A549 (cell line): ENCODE data around the gene SNRK. TPM values are rescaled to one million over a fixed set of nuclear protein-coding genes. Genes with fewer than 3 reads are reported as not detected.

Experiments
- ATAC-seq, 2 experiments: fragments of 200-7000 bp in 1 of 2; fragments of >200 bp in 1 of 2; cut with Nextera tagmentation in 1 of 2; cut with Tn5 transposase in 1 of 2; 3 replicates each; pipeline versions ENCODE4 v1.8.0 to v1.9.1; 2018 to 2020; ENCODE audit warnings: mild to moderate bottlenecking in 1 of 2, moderate library complexity in 1 of 2
- CTCF ChIA-PET: fragments of 300-600 bp; sonication (Branson Sonifier 250); formaldehyde crosslinking; extraction: SDS; loops from one replicate; lab custom pipeline; 2021; ENCODE audit warnings: antibody characterized with exemption, inconsistent platforms; lab: Yijun Ruan, JAX
- POLR2A ChIA-PET: fragments of 350-600 bp; formaldehyde crosslinking; extraction: SDS; loops from one replicate; lab custom pipeline; 2021; ENCODE audit warnings: antibody characterized with exemption, inconsistent platforms; lab: Yijun Ruan, JAX
- DNase-seq, 2 experiments: peaks; one replicate each; pipeline versions ENCODE4 v3.0.0 to v3.0.0-alpha.2; 2011 to 2016; ENCODE audit warnings: low read depth in 1 of 2, low spot score in 1 of 2
- FAIRE-seq: peaks from 2 replicates; lab custom pipeline; 2011; peaks lifted over from hg19 to GRCh38; lab: Jason Lieb, UNC
- H3K27ac ChIP-seq, 2 experiments: fragments of >200 bp; sonication (Bioruptor Twin); formaldehyde crosslinking; 3 replicates each; pipeline ENCODE4 v1.5.1; 2016 to 2017
- H3K4me1 ChIP-seq: fragments of >200 bp; sonication (Bioruptor Twin); formaldehyde crosslinking; 3 replicates; pipeline ENCODE4 v1.6.1; 2016
- H3K4me2 ChIP-seq: fragments of >200 bp; sonication (Bioruptor Twin); formaldehyde crosslinking; 3 replicates; pipeline ENCODE4 v1.6.1; 2016
- H3K4me3 ChIP-seq: fragments of >200 bp; sonication (Bioruptor Twin); formaldehyde crosslinking; 3 replicates; pipeline ENCODE4 v1.5.1; 2016
- H3K9me3 ChIP-seq: fragments of >200 bp; sonication (Bioruptor Twin); formaldehyde crosslinking; 3 replicates; pipeline ENCODE4 v1.6.1; 2016
- BCL3 ChIP-seq: fragments of >200 bp; sonication (Bioruptor Twin); formaldehyde crosslinking; IDR thresholded peaks from 3 replicates; pipeline ENCODE4 v1.6.1; 2016
- BHLHE40 ChIP-seq: IDR thresholded peaks from 2 replicates; pipeline ENCODE4 v1.6.1; 2012; ENCODE audit warnings: low read depth, low read length, inconsistent platforms
- CBX2 ChIP-seq: fragments of 200-600 bp; sonication (generic); IDR thresholded peaks from 2 replicates; pipeline ENCODE4 v1.6.1; 2016; ENCODE audit warnings: low read depth, mild to moderate bottlenecking, borderline replicate concordance
- CBX8 ChIP-seq: fragments of 200-600 bp; sonication (generic); IDR thresholded peaks from 2 replicates; pipeline ENCODE4 v1.6.1; 2016
- E2F6 ChIP-seq: IDR thresholded peaks from 2 replicates; pipeline ENCODE4 v1.6.1; 2012; ENCODE audit warnings: low read depth, borderline replicate concordance
- ESRRA ChIP-seq: fragments of 150-350 bp; IDR thresholded peaks from 2 replicates; pipeline ENCODE4 v1.6.1; 2014; ENCODE audit warnings: mild to moderate bottlenecking, low read length, borderline replicate concordance
- FOSB ChIP-seq: fragments of 250-450 bp; sonication (Bioruptor Pico); IDR thresholded peaks from 2 replicates; pipeline ENCODE4 v1.5.0; 2020; ENCODE audit warnings: mild to moderate bottlenecking, moderate library complexity
- HEYL ChIP-seq: fragments of 250-450 bp; sonication (Bioruptor Pico); IDR thresholded peaks from 2 replicates; pipeline ENCODE4 v1.8.0; 2021; ENCODE audit warnings: mild to moderate bottlenecking, moderate library complexity
- HOXB13 ChIP-seq: fragments of 250-450 bp; sonication (Bioruptor Pico); IDR thresholded peaks from 2 replicates; pipeline ENCODE4 v1.5.0; 2020; ENCODE audit warnings: low read depth, mild to moderate bottlenecking, moderate library complexity
- KDM1A ChIP-seq: fragments of 200-600 bp; sonication (generic); IDR thresholded peaks from 2 replicates; pipeline ENCODE4 v1.6.1; 2016; ENCODE audit warnings: low read depth, mild to moderate bottlenecking
- MAX ChIP-seq: IDR thresholded peaks from 2 replicates; pipeline ENCODE4 v1.6.1; 2012
- MYC ChIP-seq: IDR thresholded peaks from 2 replicates; pipeline ENCODE4 v1.6.1; 2012; ENCODE audit warnings: mild to moderate bottlenecking, inconsistent platforms, low read length, improper control_type of control experiment, borderline replicate concordance
- NFE2L2 ChIP-seq: fragments of 150-350 bp; conservative IDR thresholded peaks from 2 replicates; pipeline ENCODE4 v1.6.1; 2014; ENCODE audit warnings: low read length
- NPAS2 ChIP-seq: fragments of 250-450 bp; sonication (Bioruptor Pico); IDR thresholded peaks from 2 replicates; pipeline ENCODE4 v1.8.0; 2022; ENCODE audit warnings: mild to moderate bottlenecking, moderate library complexity, borderline replicate concordance
- PHF8 ChIP-seq: fragments of 200-600 bp; sonication (generic); IDR thresholded peaks from 2 replicates; pipeline ENCODE4 v1.6.1; 2016; ENCODE audit warnings: low read depth, mild to moderate bottlenecking, antibody characterized with exemption, moderate library complexity, borderline replicate concordance
- POLR2A ChIP-seq: IDR thresholded peaks from 2 replicates; pipeline ENCODE4 v1.6.1; 2012; ENCODE audit warnings: mild to moderate bottlenecking, low read length
- RAD21 ChIP-seq, 2 experiments: fragments of >200 bp in 1 of 2; sonication (Bioruptor Twin) in 1 of 2; formaldehyde crosslinking in 1 of 2; IDR thresholded peaks in 1 of 2; conservative IDR thresholded peaks in 1 of 2; 2 replicates in 1 of 2; 3 replicates in 1 of 2; pipeline ENCODE4 v1.6.1; 2012 to 2018; ENCODE audit warnings: inconsistent platforms in 1 of 2
- SMC3 ChIP-seq: fragments of >200 bp; sonication (Bioruptor Twin); formaldehyde crosslinking; IDR thresholded peaks from 3 replicates; pipeline ENCODE4 v1.6.1; 2018; ENCODE audit warnings: inconsistent platforms
- SREBF2 ChIP-seq: fragments of 450-650 bp; IDR thresholded peaks from 2 replicates; pipeline ENCODE4 v1.6.1; 2014; ENCODE audit warnings: mild to moderate bottlenecking, moderate library complexity
- TFCP2L1 ChIP-seq: fragments of 250-450 bp; sonication (Bioruptor Pico); IDR thresholded peaks from 2 replicates; pipeline ENCODE4 v1.5.0; 2021; ENCODE audit warnings: mild to moderate bottlenecking
- TP53 ChIP-seq: fragments of 250-450 bp; sonication (Bioruptor Pico); IDR thresholded peaks from 2 replicates; pipeline ENCODE4 v1.5.0; 2021; ENCODE audit warnings: mild to moderate bottlenecking, moderate library complexity
- ZC3H11A ChIP-seq: fragments of 450-650 bp; IDR thresholded peaks from 2 replicates; pipeline ENCODE4 v1.6.1; 2014; ENCODE audit warnings: antibody characterized with exemption, mild to moderate bottlenecking
- ZFP36 ChIP-seq: fragments of 450-650 bp; IDR thresholded peaks from 2 replicates; pipeline ENCODE4 v1.6.1; 2014; ENCODE audit warnings: borderline replicate concordance; ENCODE audit not compliant: partially characterized antibody
- WGBS: methylation state at CpG from one replicate; pipeline ENCODE4 v1.1.6; 2017; ENCODE audit errors: missing lambda C conversion rate; 5-methylcytosine and 5-hydroxymethylcytosine counted together
- polyA plus RNA-seq, 4 experiments: library from polyadenylated mRNA; depleted of rRNA in 3 of 4; stranded (reverse); fragments of >200 nt; fragmentation: RNase III in 1 of 4; extraction: RNeasy Plus Mini Kit Qiagen cat#74134 plus additional on column Dnase treatment in 1 of 4; gene quantifications; 2 replicates in 3 of 4; 3 replicates in 1 of 4; pipeline ENCODE4 v1.2.3, GENCODE V29; 2011 to 2017
- TF ChIP-seq, protein P1 (sequence below): fragments of 250-450 bp; sonication (Bioruptor Pico); IDR thresholded peaks from 2 replicates; pipeline ENCODE4 v1.5.0; 2020; ENCODE audit warnings: low read depth, mild to moderate bottlenecking, moderate library complexity
- TF ChIP-seq, protein P2 (sequence below): IDR thresholded peaks from 2 replicates; pipeline ENCODE4 v1.6.1; 2012

Gene SNRK
- polyA plus RNA-seq, 2 of the 4 experiments (the other 2 are of a cell fraction): 3.5 to 7.2 TPM

GRCh38 chr3:43320288-43320687 lies 33.9 kb downstream of the SNRK start:
- no peak for FAIRE-seq
- no peak overlapping the region for H3K27ac ChIP-seq
- ChIA-PET CTCF (interaction anchor here (0.6 to 0.7 kb wide), 2 partner anchors 35 to 750 kb away, joined by 3 read pairs; no protein-coding TSS in a partner anchor), POLR2A (interaction anchor here (0.6 kb wide), 1 partner anchor 148 kb away, joined by 3 read pairs; no protein-coding TSS in a partner anchor)
- DNase-seq: no peak
- no peak for ATAC-seq
- TF ChIP-seq CBX2 (no peak), MAX (no peak), ESRRA (no peak)
- TF ChIP-seq, protein P1, sequence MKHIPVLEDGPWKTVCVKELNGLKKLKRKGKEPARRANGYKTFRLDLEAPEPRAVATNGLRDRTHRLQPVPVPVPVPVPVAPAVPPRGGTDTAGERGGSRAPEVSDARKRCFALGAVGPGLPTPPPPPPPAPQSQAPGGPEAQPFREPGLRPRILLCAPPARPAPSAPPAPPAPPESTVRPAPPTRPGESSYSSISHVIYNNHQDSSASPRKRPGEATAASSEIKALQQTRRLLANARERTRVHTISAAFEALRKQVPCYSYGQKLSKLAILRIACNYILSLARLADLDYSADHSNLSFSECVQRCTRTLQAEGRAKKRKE (CRISPR knock-in tag): no peak
- H3K4me1 ChIP-seq: no peaks in the 10 kb centered on the region
- H3K4me2 ChIP-seq: no peak overlapping the region
- no peaks in the 10 kb centered on the region for H3K9me3 ChIP-seq
- 94% methylated on average over 5 of the region's 5 CpGs for WGBS
- H3K4me3 ChIP-seq: no peak overlapping the region

DNA sequence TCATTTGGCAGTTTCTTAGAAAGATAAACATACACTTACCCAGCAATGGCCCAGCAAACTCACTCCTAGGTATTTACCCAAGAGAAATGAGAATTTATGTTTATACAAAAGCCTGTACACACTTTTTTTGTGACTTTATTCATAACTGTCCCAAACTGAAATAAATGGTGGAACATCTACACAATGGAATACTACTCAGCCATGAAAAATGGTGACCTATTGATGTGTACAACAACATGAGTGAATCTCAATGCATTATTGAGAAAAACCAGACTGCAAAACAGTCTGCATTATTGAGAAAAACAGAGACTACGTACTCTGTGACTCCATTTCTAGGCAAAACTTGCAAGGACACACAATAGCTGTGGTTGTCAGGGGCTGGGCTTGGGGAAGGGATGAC lies 37.2 kb downstream of the SNRK start:
- 88% methylated on average over 1 of the region's 1 CpG for WGBS
- Histone ChIP-seq H3K4me2 (no peak overlapping the region), H3K4me3 (no peak overlapping the region), H3K4me1 (no peaks in the 10 kb centered on the region), H3K27ac (no peak overlapping the region), H3K9me3 (no peaks in the 10 kb centered on the region)
- DNase-seq (no peak), FAIRE-seq (no peak), ATAC-seq (no peak)
- CTCF ChIA-PET: no interaction called here
- TF ChIP-seq NFE2L2 (no peak), PHF8 (no peak)
- POLR2A ChIA-PET: no interaction called here

GRCh38 chr3:43326891-43327581 lies 40.7 kb downstream of the SNRK start:
- DNase-seq: no peak
- ATAC-seq: no peak
- no peak for TF ChIP-seq POLR2A
- no peak for TF ChIP-seq FOSB (CRISPR knock-in tag)
- no peak for TF ChIP-seq TFCP2L1 (CRISPR knock-in tag)
- no peak for TF ChIP-seq SMC3
- TF ChIP-seq, all 56 proteins: peak for 0
- no peak for FAIRE-seq
- ChIA-PET CTCF (no interaction called here), POLR2A (no interaction called here)
- H3K27ac ChIP-seq: no peak overlapping the region
- H3K9me3 ChIP-seq: no peaks in the 10 kb centered on the region
- H3K4me1 ChIP-seq: no peaks in the 10 kb centered on the region
- 91% methylated on average over 3 of the region's 3 CpGs for WGBS
- H3K4me3 ChIP-seq: no peak overlapping the region
- no peak overlapping the region for H3K4me2 ChIP-seq

GRCh38 chr3:43327582-43327979 lies 41.2 kb downstream of the SNRK start:
- no peak overlapping the region for H3K4me3 ChIP-seq
- ChIA-PET CTCF (no interaction called here), POLR2A (no interaction called here)
- no peak for TF ChIP-seq E2F6
- TF ChIP-seq SREBF2: no peak
- no peak for TF ChIP-seq HEYL (CRISPR knock-in tag)
- TF ChIP-seq RAD21 (conservative IDR thresholded peaks at IDR 0.05 in 1 of 2, IDR thresholded peaks at IDR 0.05 in 1 of 2): no peak
- no peak for TF ChIP-seq ZC3H11A
- no peak for TF ChIP-seq NPAS2 (CRISPR knock-in tag)
- no peak overlapping the region for H3K27ac ChIP-seq
- no peak overlapping the region for H3K4me2 ChIP-seq
- no peaks in the 10 kb centered on the region for H3K9me3 ChIP-seq
- DNase-seq: no peak
- no peak for ATAC-seq
- H3K4me1 ChIP-seq: no peaks in the 10 kb centered on the region
- no peak for FAIRE-seq

- Histone ChIP-seq H3K4me1 (no peaks in the 10 kb centered on the region), H3K9me3 (no peaks in the 10 kb centered on the region), H3K27ac (no peak overlapping the region), H3K4me2 (no peak overlapping the region), H3K4me3 (no peak overlapping the region)
- no peak for DNase-seq
- POLR2A ChIA-PET: no interaction called here
- FAIRE-seq: no peak
- CTCF ChIA-PET: no interaction called here
- no peak for ATAC-seq
- TF ChIP-seq TFCP2L1 (CRISPR knock-in tag) (no peak), TP53 (CRISPR knock-in tag) (no peak), SREBF2 (no peak), BHLHE40 (no peak), KDM1A (no peak), ZFP36 (no peak), NPAS2 (CRISPR knock-in tag) (no peak), HEYL (CRISPR knock-in tag) (no peak), MYC (no peak), HOXB13 (CRISPR knock-in tag) (no peak), CBX8 (no peak), ESRRA (no peak), BCL3 (no peak)
- TF ChIP-seq, protein P2, sequence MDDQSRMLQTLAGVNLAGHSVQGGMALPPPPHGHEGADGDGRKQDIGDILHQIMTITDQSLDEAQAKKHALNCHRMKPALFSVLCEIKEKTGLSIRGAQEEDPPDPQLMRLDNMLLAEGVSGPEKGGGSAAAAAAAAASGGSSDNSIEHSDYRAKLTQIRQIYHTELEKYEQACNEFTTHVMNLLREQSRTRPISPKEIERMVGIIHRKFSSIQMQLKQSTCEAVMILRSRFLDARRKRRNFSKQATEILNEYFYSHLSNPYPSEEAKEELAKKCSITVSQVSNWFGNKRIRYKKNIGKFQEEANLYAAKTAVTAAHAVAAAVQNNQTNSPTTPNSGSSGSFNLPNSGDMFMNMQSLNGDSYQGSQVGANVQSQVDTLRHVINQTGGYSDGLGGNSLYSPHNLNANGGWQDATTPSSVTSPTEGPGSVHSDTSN: no peak
Observed at GRCh38 chr3:43328653-43329052, 42.3 kb downstream of the SNRK start.
